ENCODE results near the gene ARRB1.

ARRB1 gene

GRCh38 chr11:75301601-75302345, 49.7 kb downstream of the ARRB1 start:
- H2AFZ ChIP-seq (ENCODE audit: low read length): no peak overlapping the region
- no peaks in the 10 kb centered on the region for H3K36me3 ChIP-seq (ENCODE audit: insufficient read depth, low read length)
- H3K27ac ChIP-seq (ENCODE audit: low read depth, low read length, poor library complexity, severe bottlenecking): no peak overlapping the region
- H3K4me1 ChIP-seq (ENCODE audit: insufficient read depth, low read length, severe bottlenecking): no peaks in the 10 kb centered on the region
- H3K27me3 ChIP-seq (ENCODE audit: insufficient read depth, low read length): no peaks in the 10 kb centered on the region; the same call in 1 of the 2 replicates
- H3K4me3 ChIP-seq (ENCODE audit: low read depth, low read length, poor library complexity, severe bottlenecking): no peak overlapping the region
- H4K20me1 ChIP-seq (ENCODE audit: insufficient read depth, low read length): no peaks in the 10 kb centered on the region
- no peak overlapping the region for H3K4me2 ChIP-seq (ENCODE audit: low read length)
- no peaks in the 10 kb centered on the region for H3K79me2 ChIP-seq (ENCODE audit: insufficient read depth, low read length)
- H3K9me3 ChIP-seq (ENCODE audit: low read length): no peaks in the 10 kb centered on the region
- TF ChIP-seq EZH2 (IDR thresholded peaks at IDR 0.05; ENCODE audit: borderline replicate concordance, low read length) (no peak), CTCF (IDR thresholded peaks at IDR 0.05; ENCODE audit: low read length) (no peak)
- H3K9ac ChIP-seq (ENCODE audit: low read length): no peak overlapping the region
- H3F3A ChIP-seq (ENCODE audit: insufficient read depth, low read length): no peaks in the 10 kb centered on the region
- no peaks in the 10 kb centered on the region for H3K9me2 ChIP-seq (ENCODE audit: low read depth, low read length)

GRCh38 chr11:75301131-75301530, 50.3 kb downstream of the ARRB1 start:
- H3K4me3 ChIP-seq (ENCODE audit: low read depth, low read length, poor library complexity, severe bottlenecking): no peak overlapping the region
- H4K20me1 ChIP-seq (ENCODE audit: insufficient read depth, low read length): no peaks in the 10 kb centered on the region
- H3K27ac ChIP-seq (ENCODE audit: low read depth, low read length, poor library complexity, severe bottlenecking): no peak overlapping the region
- no peaks in the 10 kb centered on the region for H3K9me3 ChIP-seq (ENCODE audit: low read length)
- no peak overlapping the region for H3K4me2 ChIP-seq (ENCODE audit: low read length)
- no peaks in the 10 kb centered on the region for H3K4me1 ChIP-seq (ENCODE audit: insufficient read depth, low read length, severe bottlenecking)
- H2AFZ ChIP-seq (ENCODE audit: low read length): no peak overlapping the region
- TF ChIP-seq EZH2 (IDR thresholded peaks at IDR 0.05; ENCODE audit: borderline replicate concordance, low read length) (no peak), CTCF (IDR thresholded peaks at IDR 0.05; ENCODE audit: low read length) (no peak)
- no peaks in the 10 kb centered on the region for H3K36me3 ChIP-seq (ENCODE audit: insufficient read depth, low read length)
- H3K79me2 ChIP-seq (ENCODE audit: insufficient read depth, low read length): no peaks in the 10 kb centered on the region
- no peaks in the 10 kb centered on the region for H3F3A ChIP-seq (ENCODE audit: insufficient read depth, low read length)
- H3K9ac ChIP-seq (ENCODE audit: low read length): no peak overlapping the region
- no peaks in the 10 kb centered on the region for H3K9me2 ChIP-seq (ENCODE audit: low read depth, low read length)
- no peaks in the 10 kb centered on the region; the same call in 1 of the 2 replicates for H3K27me3 ChIP-seq (ENCODE audit: insufficient read depth, low read length)

GRCh38 chr11:75298976-75299260, 52.5 kb downstream of the ARRB1 start:
- H3K79me2 ChIP-seq (ENCODE audit: insufficient read depth, low read length): no peaks in the 10 kb centered on the region
- H3K27me3 ChIP-seq (ENCODE audit: insufficient read depth, low read length): no peaks in the 10 kb centered on the region; the same call in 1 of the 2 replicates
- no peaks in the 10 kb centered on the region for H3K4me1 ChIP-seq (ENCODE audit: insufficient read depth, low read length, severe bottlenecking)
- no peaks in the 10 kb centered on the region for H3K9me2 ChIP-seq (ENCODE audit: low read depth, low read length)
- H3K4me2 ChIP-seq (ENCODE audit: low read length): no peak overlapping the region
- H4K20me1 ChIP-seq (ENCODE audit: insufficient read depth, low read length): no peaks in the 10 kb centered on the region
- no peak overlapping the region for H3K27ac ChIP-seq (ENCODE audit: low read depth, low read length, poor library complexity, severe bottlenecking)
- no peak overlapping the region for H3K9ac ChIP-seq (ENCODE audit: low read length)
- TF ChIP-seq EZH2 (IDR thresholded peaks at IDR 0.05; ENCODE audit: borderline replicate concordance, low read length) (no peak), CTCF (IDR thresholded peaks at IDR 0.05; ENCODE audit: low read length) (no peak)
- H3K4me3 ChIP-seq (ENCODE audit: low read depth, low read length, poor library complexity, severe bottlenecking): no peak overlapping the region
- no peaks in the 10 kb centered on the region for H3K36me3 ChIP-seq (ENCODE audit: insufficient read depth, low read length)
- H3F3A ChIP-seq (ENCODE audit: insufficient read depth, low read length): no peaks in the 10 kb centered on the region
- H2AFZ ChIP-seq (ENCODE audit: low read length): no peak overlapping the region
- H3K9me3 ChIP-seq (ENCODE audit: low read length): no peaks in the 10 kb centered on the region

Measured in OCI-LY1 (cell line).